WTC11 (cell line): ENCODE data around the gene ERG28.

ENCODE experiments used
- CTCF ChIP-seq: fragments of 200-600 bp; IDR thresholded peaks from 2 replicates; pipeline ENCODE4 v1.8.0; 2022; ENCODE audit warnings: antibody characterized with exemption
- NR2C2 ChIP-seq: sonication (generic); formaldehyde crosslinking; IDR thresholded peaks from 2 replicates; pipeline ENCODE4 v1.8.0; 2022; ENCODE audit warnings: mild to moderate bottlenecking, missing genetic modification reagents
- TP53 ChIP-seq: sonication (generic); formaldehyde crosslinking; IDR thresholded peaks from 2 replicates; pipeline ENCODE4 v1.8.1; 2023; ENCODE audit warnings: mild to moderate bottlenecking, missing genetic modification reagents

GRCh38 chr14:75627406-75627805 lies 33.3 kb downstream of the ERG28 start:
- TF ChIP-seq CTCF (no peak), TP53 (no peak), NR2C2 (CRISPR knock-in tag) (no peak)
